Upper lobe of left lung (tissue), 6 donors: ENCODE data around the gene ADAMTSL2. TPM values are rescaled to one million over a fixed set of nuclear protein-coding genes. Genes with fewer than 3 reads are reported as not detected.

ENCODE experiments used
- ATAC-seq, 2 donors: fragments of 200-7000 bp; cut with Tn5 transposase; one replicate each; pipeline ENCODE4 v1.9.1; 2022; ENCODE audit warnings: mild to moderate bottlenecking in 2 of 2, moderate library complexity in 2 of 2; ENCODE audit not compliant: low FRiP score in 2 of 2
- DNase-seq, 2 donors: peaks; one replicate each; pipeline ENCODE4 v3.0.0-alpha.2; 2019 to 2020
- H3K27ac ChIP-seq, 4 donors: fragments of 200-600 bp; sonication (generic); one replicate each; pipeline ENCODE4 v1.5.1; 2016 to 2019
- H3K27me3 ChIP-seq, 4 donors: fragments of 200-600 bp; sonication (generic); one replicate each; pipeline ENCODE4 v1.5.1; 2017 to 2019
- H3K36me3 ChIP-seq, 4 donors: fragments of 200-600 bp; sonication (generic); one replicate each; pipeline ENCODE4 v1.5.1; 2016 to 2019
- H3K4me1 ChIP-seq, 4 donors: fragments of 200-600 bp; sonication (generic); one replicate each; pipeline ENCODE4 v1.5.1; 2018 to 2019
- H3K4me3 ChIP-seq, 4 donors: fragments of 200-600 bp; sonication (generic); one replicate each; pipeline ENCODE4 v1.5.1; 2017 to 2019; ENCODE audit warnings: mild to moderate bottlenecking in 2 of 4, moderate library complexity in 1 of 4
- H3K9me3 ChIP-seq, 4 donors: fragments of 200-600 bp; sonication (generic); one replicate each; pipeline ENCODE4 v1.5.1; 2018 to 2019
- CTCF ChIP-seq, 6 experiments: fragments of 450-650 bp in 4 of 6; fragments of 200-600 bp in 2 of 6; sonication (generic) in 2 of 6; IDR thresholded peaks; one replicate each; pipeline ENCODE4 v1.5.1; 2016 to 2019; ENCODE audit warnings: antibody characterized with exemption in 6 of 6
- EP300 ChIP-seq, 4 donors: sonication (generic); formaldehyde crosslinking; IDR thresholded peaks; one replicate each; pipeline ENCODE4 v1.5.1; 2017; ENCODE audit warnings: antibody characterized with exemption in 4 of 4, control low read depth in 2 of 4
- POLR2A ChIP-seq, 4 donors: fragments of 450-650 bp; IDR thresholded peaks; one replicate each; pipeline ENCODE4 v1.5.1; 2016 to 2017; ENCODE audit warnings: antibody characterized with exemption in 4 of 4, mild to moderate bottlenecking in 2 of 4
- POLR2AphosphoS5 ChIP-seq, 2 donors: sonication (generic); formaldehyde crosslinking; IDR thresholded peaks; one replicate each; pipeline ENCODE4 v1.5.1; 2017; ENCODE audit warnings: antibody characterized with exemption in 2 of 2
- WGBS, 2 donors: methylation state at CpG; one replicate each; pipeline ENCODE4 v1.1.5; 2017 to 2018; 5-methylcytosine and 5-hydroxymethylcytosine counted together
- total RNA-seq, 6 donors: library from RNA; depleted of rRNA in 4 of 6; stranded (reverse); fragments of >200 nt in 4 of 6; gene quantifications; one replicate each; pipeline versions ENCODE4 v1.1.0 to v1.2.1, GENCODE V29; 2016 to 2021
- donor health status: DM: no; HTN: no; CAD: no; lungs with moderate emphysema.
- donor health status: DM: no; HTN: yes; CAD: no; lungs with severe emphysema.

The ADAMTSL2 gene
- total RNA-seq, 6 donors from 2014 or later: 1.4 to 34.8 (median 19.2) TPM

GRCh38 chr9:133515615-133516255 lies 18.8 kb upstream of the ADAMTSL2 start:
- no peak overlapping the region for H3K27ac ChIP-seq
- no peak for TF ChIP-seq CTCF (IDR thresholded peaks at IDR 0.05)
- no peak for TF ChIP-seq POLR2AphosphoS5 (IDR thresholded peaks at IDR 0.05)
- no peak for TF ChIP-seq POLR2A (IDR thresholded peaks at IDR 0.05)
- no peak for TF ChIP-seq EP300 (IDR thresholded peaks at IDR 0.05)
- ATAC-seq: no peak
- no peaks in the 10 kb centered on the region for H3K9me3 ChIP-seq
- WGBS, 2 donors: 89 to 93% methylated on average over 11 to 14 of the region's 17 CpGs
- no peak overlapping the region for H3K4me3 ChIP-seq
- no peak for DNase-seq
- H3K36me3 ChIP-seq: no peaks in the 10 kb centered on the region
- peaks cover 4 to 10% (median 5%) of the 10 kb centered on the region in 4 donors for H3K4me1 ChIP-seq
- H3K27me3 ChIP-seq: peaks cover 0 to 3% (median 0%) of the 10 kb centered on the region in 4 donors

GRCh38 chr9:133516256-133516960 lies 18.1 kb upstream of the ADAMTSL2 start:
- Histone ChIP-seq H3K36me3 (no peaks in the 10 kb centered on the region), H3K4me1 (peaks cover 4 to 10% (median 5%) of the 10 kb centered on the region in 4 donors), H3K27me3 (peaks cover 0 to 3% (median 0%) of the 10 kb centered on the region in 4 donors), H3K27ac (no peak overlapping the region), H3K9me3 (no peaks in the 10 kb centered on the region), H3K4me3 (no peak overlapping the region)
- TF ChIP-seq CTCF (IDR thresholded peaks at IDR 0.05) (no peak), POLR2A (IDR thresholded peaks at IDR 0.05) (no peak), EP300 (IDR thresholded peaks at IDR 0.05) (no peak), POLR2AphosphoS5 (IDR thresholded peaks at IDR 0.05) (no peak)
- ATAC-seq (no peak), DNase-seq (peak in 1 of 2 donors; percentile 10)
- WGBS, 2 donors: 77 to 79% methylated on average over 10 to 11 of the region's 11 CpGs

GRCh38 chr9:133516961-133517350 lies 17.5 kb upstream of the ADAMTSL2 start:
- Histone ChIP-seq H3K36me3 (no peaks in the 10 kb centered on the region), H3K9me3 (no peaks in the 10 kb centered on the region), H3K27me3 (peaks cover 0 to 3% (median 0%) of the 10 kb centered on the region in 4 donors), H3K4me3 (no peak overlapping the region), H3K4me1 (peaks cover 4 to 10% (median 5%) of the 10 kb centered on the region in 4 donors), H3K27ac (no peak overlapping the region)
- TF ChIP-seq CTCF (IDR thresholded peaks at IDR 0.05): no peak
- DNase-seq (no peak), ATAC-seq (no peak)
- 90 to 92% methylated on average over 9 of the region's 9 CpGs for WGBS, 2 donors

GRCh38 chr9:133517711-133518110 lies 16.8 kb upstream of the ADAMTSL2 start:
- ATAC-seq (no peak), DNase-seq (peak in 1 of 2 donors; percentile 67)
- Histone ChIP-seq H3K9me3 (no peaks in the 10 kb centered on the region), H3K27me3 (peaks cover 0 to 3% (median 0%) of the 10 kb centered on the region in 4 donors), H3K4me1 (peaks cover 4 to 10% (median 5%) of the 10 kb centered on the region in 4 donors), H3K36me3 (no peaks in the 10 kb centered on the region), H3K27ac (no peak overlapping the region), H3K4me3 (no peak overlapping the region)
- no peak for TF ChIP-seq CTCF (IDR thresholded peaks at IDR 0.05)
- TF ChIP-seq POLR2A (IDR thresholded peaks at IDR 0.05): no peak
- TF ChIP-seq EP300 (IDR thresholded peaks at IDR 0.05): no peak
- TF ChIP-seq POLR2AphosphoS5 (IDR thresholded peaks at IDR 0.05): no peak
- WGBS, 2 donors: 80 to 82% methylated on average over 2 to 8 of the region's 8 CpGs
